Neural cell (in vitro differentiated cells): ENCODE results near the gene MAPT.

Experiments used
- CTCF ChIP-seq: fragments of 450-650 bp; IDR thresholded peaks from 2 replicates; pipeline ENCODE4 v1.5.1; 2014; ENCODE audit warnings: antibody characterized with exemption, mild to moderate bottlenecking, moderate library complexity; ENCODE audit not compliant: poor library complexity, severe bottlenecking
- EP300 ChIP-seq: fragments of 450-650 bp; conservative IDR thresholded peaks from 2 replicates; pipeline ENCODE4 v1.6.1; 2014; ENCODE audit warnings: antibody characterized with exemption, mild to moderate bottlenecking, moderate library complexity; ENCODE audit not compliant: poor library complexity, severe bottlenecking
- EZH2 ChIP-seq: fragments of 200-600, 300-800 bp; shearing (Covaris generic), sonication (generic); IDR thresholded peaks from 2 replicates; pipeline ENCODE4 v1.6.1; 2014; ENCODE audit warnings: antibody characterized with exemption, low read length, borderline replicate concordance, mild to moderate bottlenecking; ENCODE audit not compliant: insufficient read depth, poor library complexity, severe bottlenecking
- MXI1 ChIP-seq: fragments of 450-650 bp; conservative IDR thresholded peaks from 2 replicates; pipeline ENCODE4 v1.6.1; 2014; ENCODE audit warnings: antibody characterized with exemption, mild to moderate bottlenecking; ENCODE audit not compliant: poor library complexity, severe bottlenecking
- POLR2AphosphoS5 ChIP-seq: IDR thresholded peaks from 2 replicates; pipeline ENCODE4 v1.6.1; 2012
- RAD21 ChIP-seq: fragments of 450-650 bp; conservative IDR thresholded peaks from 2 replicates; pipeline ENCODE4 v1.6.1; 2014; ENCODE audit warnings: antibody characterized with exemption, mild to moderate bottlenecking, moderate library complexity
- SMC3 ChIP-seq: fragments of 450-650 bp; conservative IDR thresholded peaks from 2 replicates; pipeline ENCODE4 v1.6.1; 2014; ENCODE audit warnings: antibody characterized with exemption, mild to moderate bottlenecking, moderate library complexity; ENCODE audit not compliant: poor library complexity

- no peak for TF ChIP-seq EZH2
- no peak for TF ChIP-seq POLR2AphosphoS5
- no peak for TF ChIP-seq EP300
- TF ChIP-seq CTCF = no peak
- TF ChIP-seq RAD21 = no peak
- no peak for TF ChIP-seq SMC3
- no peak for TF ChIP-seq MXI1
These were observed 20.9 kb downstream of the MAPT start for GRCh38 chr17:45915263-45915662.
